Cardiac muscle cell (in vitro differentiated cells and primary cell): Measurements from ENCODE around the gene WASL. TPM values are rescaled to one million over a fixed set of nuclear protein-coding genes. Genes with fewer than 3 reads are reported as not detected.

Experiments
- DNase-seq, 2 donors: peaks; one replicate each; pipeline versions ENCODE4 v3.0.0 to v3.0.0-alpha.2; 2010 to 2017; ENCODE audit warnings: low read depth in 1 of 2, low spot score in 1 of 2
- H3K27ac ChIP-seq: fragments of 200-600 bp; sonication (generic); 2 replicates; pipeline ENCODE4 v1.5.1; 2016
- H3K27me3 ChIP-seq: fragments of 200-600 bp; sonication (generic); 2 replicates; pipeline ENCODE4 v1.6.0; 2016; ENCODE audit warnings: control low read depth
- H3K36me3 ChIP-seq: fragments of 200-600 bp; sonication (generic); 2 replicates; pipeline ENCODE4 v1.5.1; 2016; ENCODE audit warnings: control low read depth
- H3K4me1 ChIP-seq: fragments of 200-600 bp; sonication (generic); 2 replicates; pipeline ENCODE4 v1.8.1; 2017; ENCODE audit warnings: low read depth, mild to moderate bottlenecking, mixed run types
- H3K4me3 ChIP-seq: fragments of 200-600 bp; sonication (generic); 2 replicates; pipeline ENCODE4 v1.5.1; 2016; ENCODE audit warnings: mild to moderate bottlenecking
- H3K9me3 ChIP-seq: fragments of 200-600 bp; sonication (generic); 2 replicates; pipeline ENCODE4 v1.5.1; 2017; ENCODE audit warnings: low read depth, mild to moderate bottlenecking, control low read depth
- polyA plus RNA-seq: library from polyadenylated mRNA; unstranded; fragments of >200 nt; fragmentation: Nextera tagmentation; extraction: Ambion mirVana; gene quantifications from 2 replicates; pipeline ENCODE4 v1.2.1, GENCODE V29; 2016
- total RNA-seq: library from RNA; depleted of rRNA; stranded (reverse); fragments of >200 nt; gene quantifications from 2 replicates; pipeline ENCODE4 v1.2.3, GENCODE V29; 2016
- TF ChIP-seq, protein P1 (sequence below): IDR thresholded peaks from 2 replicates; pipeline ENCODE4 v1.5.1; 2012; ENCODE audit warnings: low read depth, mild to moderate bottlenecking, low read length

WASL gene
- total and polyA plus RNA-seq, 2 experiments from 2014 or later = 25.7 to 36.8 TPM

DNA sequence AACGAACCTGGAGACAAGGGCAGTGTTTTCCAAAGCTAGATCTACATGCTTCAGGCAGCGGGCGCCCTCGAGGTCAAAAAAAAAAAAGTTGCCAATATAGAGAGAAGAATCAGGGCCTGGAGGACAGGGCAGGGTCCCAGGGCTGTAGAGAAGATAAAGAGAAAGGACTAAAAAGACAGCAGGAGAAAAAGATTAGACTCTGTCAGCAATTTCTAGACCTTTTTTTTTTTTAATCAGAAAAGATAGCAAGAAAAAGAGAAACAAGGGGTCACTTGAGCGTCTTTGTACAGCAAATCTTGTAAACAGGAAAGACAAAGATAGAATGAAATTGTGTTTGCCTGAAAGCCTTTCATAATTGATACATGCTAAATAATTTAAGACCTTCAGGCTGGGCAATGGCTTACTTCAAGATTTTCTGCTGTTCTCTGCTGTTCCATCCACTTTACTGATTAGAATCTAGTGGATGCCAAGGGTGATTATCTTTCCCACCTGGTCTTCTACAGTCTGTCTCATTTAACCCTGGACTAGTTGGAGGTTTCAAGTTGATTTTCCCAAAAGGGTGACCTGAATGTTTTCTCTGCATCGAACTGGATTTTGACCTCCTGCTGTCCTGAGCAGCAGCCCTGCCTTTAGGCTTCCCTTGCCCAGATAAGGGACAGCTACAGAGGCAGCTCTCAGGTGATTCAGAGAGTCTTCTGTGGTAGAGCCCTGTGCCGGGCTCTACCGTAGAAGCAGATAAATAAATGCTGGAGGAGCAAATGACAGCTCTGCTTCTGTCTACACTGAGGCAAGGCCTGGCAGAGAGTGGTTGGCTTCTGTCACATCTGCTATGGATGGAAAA lies 88.1 kb downstream of the WASL start:
- Histone ChIP-seq H3K27me3 (no peaks in the 10 kb centered on the region), H3K27ac (peak overlapping the region; percentile 89), H3K4me1 (peaks cover 35% of the 10 kb centered on the region), H3K9me3 (no peaks in the 10 kb centered on the region), H3K4me3 (no peak overlapping the region), H3K36me3 (no peaks in the 10 kb centered on the region)
- peak in 1 of 2 donors; percentile 15 for DNase-seq
- TF ChIP-seq, protein P1, sequence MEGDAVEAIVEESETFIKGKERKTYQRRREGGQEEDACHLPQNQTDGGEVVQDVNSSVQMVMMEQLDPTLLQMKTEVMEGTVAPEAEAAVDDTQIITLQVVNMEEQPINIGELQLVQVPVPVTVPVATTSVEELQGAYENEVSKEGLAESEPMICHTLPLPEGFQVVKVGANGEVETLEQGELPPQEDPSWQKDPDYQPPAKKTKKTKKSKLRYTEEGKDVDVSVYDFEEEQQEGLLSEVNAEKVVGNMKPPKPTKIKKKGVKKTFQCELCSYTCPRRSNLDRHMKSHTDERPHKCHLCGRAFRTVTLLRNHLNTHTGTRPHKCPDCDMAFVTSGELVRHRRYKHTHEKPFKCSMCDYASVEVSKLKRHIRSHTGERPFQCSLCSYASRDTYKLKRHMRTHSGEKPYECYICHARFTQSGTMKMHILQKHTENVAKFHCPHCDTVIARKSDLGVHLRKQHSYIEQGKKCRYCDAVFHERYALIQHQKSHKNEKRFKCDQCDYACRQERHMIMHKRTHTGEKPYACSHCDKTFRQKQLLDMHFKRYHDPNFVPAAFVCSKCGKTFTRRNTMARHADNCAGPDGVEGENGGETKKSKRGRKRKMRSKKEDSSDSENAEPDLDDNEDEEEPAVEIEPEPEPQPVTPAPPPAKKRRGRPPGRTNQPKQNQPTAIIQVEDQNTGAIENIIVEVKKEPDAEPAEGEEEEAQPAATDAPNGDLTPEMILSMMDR = no peak

DNA sequence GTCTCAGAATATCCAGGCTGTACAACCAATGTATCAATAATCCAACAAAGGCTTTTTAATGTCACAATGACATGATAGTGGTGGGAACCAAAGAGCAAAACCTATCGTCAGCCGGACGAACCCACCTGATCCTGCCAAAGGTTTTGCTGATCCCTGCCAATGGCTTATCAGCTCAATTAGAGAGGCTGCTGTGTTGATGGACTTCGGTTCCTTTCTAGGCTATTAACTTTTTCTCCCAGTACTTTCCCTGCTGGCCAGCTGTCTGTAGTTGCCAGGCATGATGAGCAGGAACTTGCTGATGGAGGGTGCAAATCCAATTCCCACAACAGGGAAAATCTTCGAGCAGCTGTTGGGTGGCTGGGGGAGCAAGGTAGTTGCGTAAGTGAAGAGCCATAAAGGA lies 90.8 kb downstream of the WASL start:
- no peaks in the 10 kb centered on the region for H3K27me3 ChIP-seq
- TF ChIP-seq, protein P1 = no peak
- peak overlapping the region; percentile 29 for H3K27ac ChIP-seq
- H3K4me1 ChIP-seq = peaks cover 33% of the 10 kb centered on the region
- no peaks in the 10 kb centered on the region for H3K36me3 ChIP-seq
- H3K9me3 ChIP-seq = no peaks in the 10 kb centered on the region
- no peak for DNase-seq
- H3K4me3 ChIP-seq = peak overlapping the region; percentile 16

DNA sequence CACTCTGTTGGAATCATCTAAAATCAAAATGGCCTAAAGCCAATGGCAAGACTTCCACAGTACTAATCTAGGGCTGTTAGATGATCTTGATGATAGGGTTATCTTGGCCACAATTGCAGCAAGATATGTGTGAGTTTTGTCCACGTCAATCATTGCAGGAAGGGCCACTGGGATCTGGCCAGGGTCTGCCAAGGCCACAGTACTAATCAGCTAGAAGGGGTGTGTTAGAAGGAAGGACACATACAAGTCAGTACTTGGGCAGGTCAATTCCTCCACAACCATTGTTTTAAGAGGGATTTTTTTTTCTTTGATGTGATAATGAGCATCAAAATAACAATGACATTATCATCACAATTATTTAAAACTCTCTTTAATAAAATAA lies 91.5 kb downstream of the WASL start:
- Histone ChIP-seq H3K27ac (peak overlapping the region; percentile 90), H3K36me3 (no peaks in the 10 kb centered on the region), H3K4me1 (peaks cover 33% of the 10 kb centered on the region), H3K27me3 (no peaks in the 10 kb centered on the region), H3K4me3 (peak overlapping the region; percentile 16), H3K9me3 (no peaks in the 10 kb centered on the region)
- TF ChIP-seq, protein P1 = no peak
- no peak for DNase-seq

DNA sequence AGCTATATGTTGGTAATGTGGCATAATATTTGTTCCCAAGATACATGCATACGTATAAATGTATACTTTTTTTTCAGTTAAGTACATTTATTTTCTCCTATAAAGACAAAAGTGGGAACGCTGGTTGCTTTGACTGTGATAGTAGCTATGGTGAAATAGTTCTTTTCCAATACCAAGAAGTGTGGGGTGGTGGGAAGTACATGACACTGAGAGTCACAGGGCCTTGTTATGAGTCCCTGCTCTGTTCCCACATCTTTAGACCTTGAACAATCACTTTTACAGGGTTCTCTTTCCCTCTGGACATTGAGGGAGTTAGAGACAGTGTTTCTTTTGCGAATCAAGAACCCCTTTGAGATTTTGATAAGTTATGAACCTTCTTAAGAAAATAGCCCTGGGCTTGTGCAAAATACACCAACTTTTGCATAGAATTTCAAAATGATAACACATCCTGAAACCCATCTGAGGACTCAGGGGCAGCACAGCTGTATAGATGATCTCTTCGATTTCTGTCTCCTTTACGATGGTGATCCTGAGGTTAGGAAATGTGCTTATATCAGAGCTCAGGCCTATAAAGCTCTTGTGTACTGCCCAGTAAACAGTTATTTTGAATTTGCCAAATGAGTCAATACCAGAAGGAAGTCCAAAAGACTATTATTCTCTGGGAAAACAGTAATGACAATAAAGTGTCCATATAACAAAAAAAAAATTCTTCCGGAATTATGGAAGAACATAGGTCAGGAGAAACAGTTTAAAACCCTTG lies 92.1 kb downstream of the WASL start:
- Histone ChIP-seq H3K4me1 (peaks cover 33% of the 10 kb centered on the region), H3K27me3 (no peaks in the 10 kb centered on the region), H3K36me3 (no peaks in the 10 kb centered on the region), H3K9me3 (no peaks in the 10 kb centered on the region), H3K27ac (peak overlapping the region; percentile 90), H3K4me3 (peak overlapping the region; percentile 16)
- no peak for DNase-seq
- TF ChIP-seq, protein P1 = no peak

DNA sequence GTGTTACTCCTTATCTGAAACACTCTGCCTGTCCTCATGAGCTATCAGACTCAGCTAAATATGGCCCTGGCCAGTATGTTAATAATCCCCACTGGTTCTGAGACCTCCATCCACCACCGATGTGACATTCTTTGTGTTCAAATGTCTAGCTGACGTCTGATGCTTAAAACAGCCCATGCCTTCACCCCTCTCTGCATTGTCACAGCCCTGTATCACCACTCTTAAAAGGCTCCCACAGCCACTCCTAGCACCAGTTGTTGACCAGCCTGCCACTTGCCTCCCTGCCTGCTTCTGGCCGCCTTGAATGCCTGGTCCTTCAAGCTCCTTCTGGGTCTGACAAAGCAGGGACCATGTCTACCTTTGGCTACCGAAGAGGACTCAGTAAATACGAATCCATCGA lies 93.2 kb downstream of the WASL start, which contains the start of gene LMOD2:
Gene LMOD2, plus strand, starts transcription at position 253 of the 400 bp plus-strand sequence. Its CDS starts 98 bp downstream, at position 351.
- peak in 1 of 2 donors; percentile 66 for DNase-seq
- H3K4me1 ChIP-seq = peaks cover 27% of the 10 kb centered on the region
- no peaks in the 10 kb centered on the region for H3K27me3 ChIP-seq
- no peaks in the 10 kb centered on the region for H3K36me3 ChIP-seq
- TF ChIP-seq, protein P1 = no peak
- peak within 1 kb of the TSS; percentile 90 for H3K27ac ChIP-seq
- no peaks in the 10 kb centered on the region for H3K9me3 ChIP-seq
- H3K4me3 ChIP-seq = peak within 1 kb of the TSS; percentile 16
